Ovary (tissue), 3 donors: ENCODE measurements around the gene PUDP.

Experiments
- CTCF ChIP-seq, 3 donors: fragments of 450-650 bp in 2 of 3; fragments of 200-600 bp in 1 of 3; IDR thresholded peaks; one replicate each; pipeline versions ENCODE4 v1.5.1 to v1.8.0; 2016 to 2022; ENCODE audit warnings: antibody characterized with exemption in 3 of 3, mild to moderate bottlenecking in 1 of 3
- POLR2A ChIP-seq: fragments of 450-650 bp; IDR thresholded peaks from one replicate; pipeline ENCODE4 v1.6.1; 2017; ENCODE audit warnings: antibody characterized with exemption, mild to moderate bottlenecking, moderate library complexity
- donor health status: DM: no; HTN: no; CAD: no.

GRCh38 chrX:7108030-7108429 is 39.9 kb downstream of the PUDP start:
- no peak for TF ChIP-seq CTCF (IDR thresholded peaks at IDR 0.05)
- TF ChIP-seq POLR2A, result no peak
